ENCODE data around the gene DMPK. TPM values are rescaled to one million over a fixed set of nuclear protein-coding genes. Genes with fewer than 3 reads are reported as not detected.
A peak's percentile ranks its signal among the peaks of the same experiment; 100 is the strongest.

The DMPK gene
- total RNA-seq, 1 experiment from 2014 or later = 28.1 TPM

DNA sequence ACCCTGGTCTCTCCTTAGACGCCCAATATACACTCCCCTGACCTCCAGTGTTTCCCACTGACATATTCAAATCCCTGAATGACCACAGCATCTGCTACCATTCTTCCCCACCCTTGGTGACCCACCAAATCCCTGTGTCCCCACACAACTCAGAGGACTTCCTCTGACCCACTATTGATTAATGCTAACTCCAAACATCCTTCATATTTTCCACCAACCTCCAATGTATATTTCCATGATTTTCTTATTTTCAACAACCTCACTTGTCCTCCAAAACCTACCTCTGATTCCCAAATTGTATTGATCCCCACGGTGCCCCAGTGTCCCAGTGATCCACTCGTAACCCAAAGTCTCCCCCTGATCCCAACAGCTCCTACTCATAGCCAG, 10.9 kb upstream of the DMPK start:
- Histone ChIP-seq H3K4me3 (ENCODE audit: low read depth, low read length) (0 out of 2 replicates have a peak overlapping the region, but pooled peaks have one; percentile 5), H3K9me3 (no peaks in the 10 kb centered on the region), H3K36me3 (ENCODE audit: control insufficient read depth, insufficient read depth, low read length) (peaks cover 3% of the 10 kb centered on the region; the same call in 1 of the 2 replicates), H3K27me3 (replicated peaks; ENCODE audit: control insufficient read depth, insufficient read depth, low read length) (no peaks in the 10 kb centered on the region), H3K4me1 (peaks cover 3% of the 10 kb centered on the region; the same call in 1 of the 2 replicates)
- Mint-ChIP-seq H3K4me3 (ENCODE audit: unreplicated experiment) (peak overlapping the region; percentile 67), H3K27ac (ENCODE audit: unreplicated experiment) (peak overlapping the region; percentile 77), H3K4me1 (ENCODE audit: low read depth, unreplicated experiment) (peaks cover 23% of the 10 kb centered on the region), H3K9me3 (ENCODE audit: unreplicated experiment) (no peaks in the 10 kb centered on the region), H3K36me3 (ENCODE audit: insufficient read depth, unreplicated experiment) (peaks cover 49% of the 10 kb centered on the region), H3K27me3 (ENCODE audit: insufficient read depth, unreplicated experiment) (no peaks in the 10 kb centered on the region)
- ChIA-PET CTCF (interaction anchor here (0.6 to 1.7 kb wide), 8 partner anchors 10 to 284 kb away, joined by 3 to 33 read pairs (median 8); partner anchors contain the start of genes DMPK, SIX5 and SYMPK), POLR2A (interaction anchor here (0.6 to 1.3 kb wide), 9 partner anchors 8 to 381 kb away, joined by 3 to 22 read pairs (median 4); partner anchors contain the start of genes DMPK, QPCTL, SIX5 and SYMPK)
- intact Hi-C loops (cut with micrococcal nuclease; ENCODE audit: unreplicated experiment) = no loop called here
- no TSS peak for BruUV-seq (replicated peaks)
- TF ChIP-seq, protein P1, sequence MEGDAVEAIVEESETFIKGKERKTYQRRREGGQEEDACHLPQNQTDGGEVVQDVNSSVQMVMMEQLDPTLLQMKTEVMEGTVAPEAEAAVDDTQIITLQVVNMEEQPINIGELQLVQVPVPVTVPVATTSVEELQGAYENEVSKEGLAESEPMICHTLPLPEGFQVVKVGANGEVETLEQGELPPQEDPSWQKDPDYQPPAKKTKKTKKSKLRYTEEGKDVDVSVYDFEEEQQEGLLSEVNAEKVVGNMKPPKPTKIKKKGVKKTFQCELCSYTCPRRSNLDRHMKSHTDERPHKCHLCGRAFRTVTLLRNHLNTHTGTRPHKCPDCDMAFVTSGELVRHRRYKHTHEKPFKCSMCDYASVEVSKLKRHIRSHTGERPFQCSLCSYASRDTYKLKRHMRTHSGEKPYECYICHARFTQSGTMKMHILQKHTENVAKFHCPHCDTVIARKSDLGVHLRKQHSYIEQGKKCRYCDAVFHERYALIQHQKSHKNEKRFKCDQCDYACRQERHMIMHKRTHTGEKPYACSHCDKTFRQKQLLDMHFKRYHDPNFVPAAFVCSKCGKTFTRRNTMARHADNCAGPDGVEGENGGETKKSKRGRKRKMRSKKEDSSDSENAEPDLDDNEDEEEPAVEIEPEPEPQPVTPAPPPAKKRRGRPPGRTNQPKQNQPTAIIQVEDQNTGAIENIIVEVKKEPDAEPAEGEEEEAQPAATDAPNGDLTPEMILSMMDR (IDR thresholded peaks at IDR 0.05; ENCODE audit: insufficient read depth in 1 of 2, low read depth in 1 of 2, low read length in 1 of 2, severe bottlenecking in 1 of 2, unreplicated experiment in 1 of 2) = no peak
- DNase-seq = no peak

DNA sequence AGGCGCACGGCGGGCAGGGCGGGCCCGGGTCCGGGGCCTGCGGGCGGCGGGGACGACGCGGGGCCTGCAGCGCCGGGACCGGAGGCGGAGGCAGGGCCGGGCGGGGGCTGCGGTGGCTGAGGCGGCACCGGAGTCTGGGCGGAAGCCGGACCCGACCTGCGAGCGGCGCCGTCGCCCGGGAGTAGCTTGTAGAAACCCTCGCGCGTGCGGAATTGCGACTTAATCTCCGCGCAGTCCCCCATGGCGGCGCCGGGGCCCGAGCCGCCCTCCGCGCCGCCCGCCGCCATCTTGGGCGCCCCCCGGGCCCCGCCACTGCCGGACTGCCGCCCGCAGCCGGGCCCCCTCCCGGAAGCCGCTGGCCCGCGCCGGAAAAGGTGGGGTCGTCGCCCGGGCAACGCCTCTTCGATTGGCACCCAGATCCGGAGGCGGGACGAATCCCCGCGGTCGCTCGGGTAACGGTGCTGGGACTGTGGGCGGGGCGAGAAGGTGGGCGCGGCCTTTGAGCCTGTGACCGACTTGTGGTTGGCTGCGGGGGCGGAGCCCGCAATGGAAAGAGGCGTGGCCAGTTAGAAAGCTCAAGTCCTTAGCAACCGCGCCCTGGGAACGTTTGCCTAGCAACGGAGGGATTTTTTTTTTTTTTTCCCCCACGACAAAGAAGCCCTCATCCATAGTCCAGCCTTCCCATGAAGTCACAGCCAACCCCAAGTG, 10.3 kb upstream of the DMPK start, which contains the start of gene DMWD:
TSS of gene DMWD (minus strand) at position 376 of the 708 bp plus-strand sequence. CDS start at position 287, 89 bp downstream.
- peak; percentile 100 for DNase-seq
- Histone ChIP-seq H3K4me3 (ENCODE audit: low read depth, low read length) (peak within 1 kb of the TSS; percentile 76), H3K27me3 (replicated peaks; ENCODE audit: control insufficient read depth, insufficient read depth, low read length) (no peaks in the 10 kb centered on the region), H3K36me3 (ENCODE audit: control insufficient read depth, insufficient read depth, low read length) (peaks cover 4% of the 10 kb centered on the region; the same call in 1 of the 2 replicates), H3K4me1 (peaks cover 3% of the 10 kb centered on the region; the same call in 1 of the 2 replicates), H3K9me3 (no peaks in the 10 kb centered on the region)
- BruUV-seq (replicated peaks) = no TSS peak
- peaks cover 54% of the 10 kb centered on the region for H3K36me3 Mint-ChIP-seq (ENCODE audit: insufficient read depth, unreplicated experiment)
- H3K27ac Mint-ChIP-seq (ENCODE audit: unreplicated experiment) = peak within 1 kb of the TSS; percentile 79
- H3K4me1 Mint-ChIP-seq (ENCODE audit: low read depth, unreplicated experiment) = peaks cover 23% of the 10 kb centered on the region
- ChIA-PET POLR2A (interaction anchor here (0.6 to 1.3 kb wide), 9 partner anchors 9 to 381 kb away, joined by 3 to 22 read pairs (median 4); partner anchors contain the start of genes DMPK, QPCTL, SIX5 and SYMPK), CTCF (interaction anchor here (0.6 to 1.7 kb wide), 8 partner anchors 10 to 285 kb away, joined by 3 to 33 read pairs (median 8); partner anchors contain the start of genes DMPK, SIX5 and SYMPK)
- intact Hi-C loops (cut with micrococcal nuclease; ENCODE audit: unreplicated experiment) = no loop called here
- H3K4me3 Mint-ChIP-seq (ENCODE audit: unreplicated experiment) = peak within 1 kb of the TSS; percentile 92
- no peaks in the 10 kb centered on the region for H3K9me3 Mint-ChIP-seq (ENCODE audit: unreplicated experiment)
- TF ChIP-seq, protein P1 (IDR thresholded peaks at IDR 0.05; ENCODE audit: insufficient read depth in 1 of 2, low read depth in 1 of 2, low read length in 1 of 2, severe bottlenecking in 1 of 2, unreplicated experiment in 1 of 2) = no peak
- H3K27me3 Mint-ChIP-seq (ENCODE audit: insufficient read depth, unreplicated experiment) = no peaks in the 10 kb centered on the region

DNA sequence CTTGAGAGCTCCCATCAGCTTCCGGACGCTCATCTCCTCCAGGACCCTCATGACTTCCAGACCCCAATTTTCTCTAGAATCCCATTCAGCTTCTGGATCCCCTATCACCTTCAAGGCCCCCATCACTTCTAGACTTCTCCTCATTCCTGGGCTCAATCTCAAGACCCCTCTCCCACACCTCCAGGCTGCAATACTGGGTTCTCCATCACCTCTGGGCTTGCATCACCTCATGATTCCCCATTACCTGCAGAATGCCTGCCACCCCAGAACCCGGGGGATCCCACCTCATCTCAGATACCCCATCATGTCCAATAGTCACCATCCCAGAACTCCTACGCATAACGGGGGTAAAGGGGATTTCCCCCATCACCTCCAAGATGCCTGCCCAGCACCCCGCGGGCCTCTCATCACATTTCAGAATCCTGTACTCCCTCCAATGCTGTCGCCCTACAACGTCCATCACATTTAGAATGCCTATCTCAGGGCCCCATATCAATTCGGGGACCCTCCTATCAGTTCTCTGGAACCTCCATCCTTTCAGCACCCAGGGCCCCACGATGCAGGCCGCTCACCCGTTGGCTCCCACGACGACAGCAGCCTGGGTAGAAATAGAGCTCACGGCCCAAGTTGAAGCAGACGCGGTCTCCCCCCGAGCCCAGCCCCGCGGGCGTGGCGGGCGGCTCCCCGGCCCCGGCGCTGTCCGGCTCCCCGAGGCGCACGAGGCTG, 9.6 kb upstream of the DMPK start:
- no peaks in the 10 kb centered on the region for H3K9me3 Mint-ChIP-seq (ENCODE audit: unreplicated experiment)
- H3K4me3 Mint-ChIP-seq (ENCODE audit: unreplicated experiment) = peak overlapping the region; percentile 92
- peak overlapping the region; percentile 76 for H3K4me3 ChIP-seq (ENCODE audit: low read depth, low read length)
- H3K27me3 ChIP-seq (replicated peaks; ENCODE audit: control insufficient read depth, insufficient read depth, low read length) = no peaks in the 10 kb centered on the region
- H3K9me3 ChIP-seq = no peaks in the 10 kb centered on the region
- H3K4me1 ChIP-seq = peaks cover 3% of the 10 kb centered on the region; the same call in 1 of the 2 replicates
- no peak for DNase-seq
- H3K27me3 Mint-ChIP-seq (ENCODE audit: insufficient read depth, unreplicated experiment) = no peaks in the 10 kb centered on the region
- ChIA-PET CTCF (interaction anchor here (1.0 to 1.7 kb wide), 4 partner anchors 13 to 25 kb away, joined by 3 to 33 read pairs (median 10); partner anchors contain the start of gene SIX5), POLR2A (interaction anchor here (1.0 to 1.3 kb wide), 2 partner anchors 17 to 75 kb away, joined by 3 read pairs; no protein-coding TSS in a partner anchor)
- BruUV-seq (replicated peaks) = TSS peak; percentile 29
- intact Hi-C loops (cut with micrococcal nuclease; ENCODE audit: unreplicated experiment) = no loop called here
- H3K27ac Mint-ChIP-seq (ENCODE audit: unreplicated experiment) = peak overlapping the region; percentile 79
- peaks cover 56% of the 10 kb centered on the region for H3K36me3 Mint-ChIP-seq (ENCODE audit: insufficient read depth, unreplicated experiment)
- H3K36me3 ChIP-seq (ENCODE audit: control insufficient read depth, insufficient read depth, low read length) = peaks cover 4% of the 10 kb centered on the region; the same call in 1 of the 2 replicates
- TF ChIP-seq, protein P1 (IDR thresholded peaks at IDR 0.05; ENCODE audit: insufficient read depth in 1 of 2, low read depth in 1 of 2, low read length in 1 of 2, severe bottlenecking in 1 of 2, unreplicated experiment in 1 of 2) = no peak
- peaks cover 23% of the 10 kb centered on the region for H3K4me1 Mint-ChIP-seq (ENCODE audit: low read depth, unreplicated experiment)

Data from Caco-2 (cell line).